Measurements from ENCODE around the gene OSM. TPM values are rescaled to one million over a fixed set of nuclear protein-coding genes. Genes with fewer than 3 reads are reported as not detected.

OSM gene
- polyA plus RNA-seq, 1 of the 3 experiments (the other 2 are of a cell fraction): not detected

DNA sequence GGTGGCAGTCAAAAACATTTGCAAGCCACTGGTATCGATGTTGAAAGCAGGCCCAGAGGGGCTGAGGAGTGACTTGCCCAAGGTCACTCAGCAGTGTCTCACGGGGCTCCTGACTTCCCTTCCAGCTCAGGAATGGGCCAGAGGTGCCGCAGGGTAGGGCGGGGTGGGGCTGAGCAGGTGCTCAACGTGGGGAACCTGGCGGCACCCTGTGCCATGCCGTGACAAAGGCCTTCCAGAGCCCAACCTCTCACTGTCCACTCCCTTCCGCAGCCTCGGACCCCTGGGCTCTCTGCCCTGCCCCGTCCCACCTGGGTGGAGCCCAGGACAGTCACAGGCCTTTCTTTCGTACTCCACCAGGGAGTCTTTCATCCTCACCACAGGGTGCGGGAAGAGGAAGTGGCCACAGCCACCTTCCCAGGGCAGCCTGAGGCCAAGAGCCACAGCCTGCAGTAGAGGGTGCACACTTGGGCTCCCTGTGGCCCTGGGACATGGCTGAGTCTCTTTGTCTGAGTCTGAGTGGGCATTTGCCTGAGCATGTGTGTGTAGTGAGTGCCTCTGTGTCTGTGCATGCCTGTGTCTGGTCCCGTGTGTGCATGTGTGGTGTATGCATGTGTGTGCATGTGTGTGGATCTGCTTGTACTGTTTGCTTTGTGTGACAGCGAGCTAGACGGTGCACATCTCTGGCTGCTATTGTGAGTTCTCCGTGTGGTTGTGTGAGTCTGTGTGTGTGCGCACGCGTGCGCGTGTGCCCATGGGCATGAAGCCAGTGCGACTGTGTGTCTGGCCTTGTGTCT is 14.0 kb downstream of the OSM start:
- Histone ChIP-seq H3K9me2 (no peaks in the 10 kb centered on the region), H3K9me3 (no peaks in the 10 kb centered on the region), H3F3A (replicated peaks; ENCODE audit: insufficient read depth) (peaks cover 14% of the 10 kb centered on the region), H3K36me3 (replicated peaks in 1 of 2; ENCODE audit: control insufficient read depth in 1 of 2, insufficient read depth in 2 of 2, low read length in 1 of 2) (no peaks in the 10 kb centered on the region), H3K27ac (ENCODE audit: low read depth in 2 of 2, low read length in 1 of 2) (peak overlapping the region; percentile 13 to 55), H3K79me2 (ENCODE audit: insufficient read depth) (no peaks in the 10 kb centered on the region), H3K4me3 (ENCODE audit: low read depth in 2 of 2, low read length in 1 of 2) (no peak overlapping the region), H2AFZ (ENCODE audit: low read depth) (no peak overlapping the region), H3K4me1 (ENCODE audit: control insufficient read depth in 1 of 2, insufficient read depth in 2 of 2, low read depth in 1 of 2, low read length in 1 of 2) (peaks cover 29 to 40% of the 10 kb centered on the region in 2 experiments), H3K9ac (no peak overlapping the region), H3K4me2 (no peak overlapping the region), H4K20me1 (ENCODE audit: insufficient read depth) (no peaks in the 10 kb centered on the region), H3K27me3 (ENCODE audit: insufficient read depth) (no peaks in the 10 kb centered on the region)
- DNase-seq: no peak
- 74% methylated on average over 16 of the region's 22 CpGs for WGBS (ENCODE audit: low lambda C conversion rate)
- POLR2A ChIA-PET: no interaction called here
- TF ChIP-seq, protein P1, sequence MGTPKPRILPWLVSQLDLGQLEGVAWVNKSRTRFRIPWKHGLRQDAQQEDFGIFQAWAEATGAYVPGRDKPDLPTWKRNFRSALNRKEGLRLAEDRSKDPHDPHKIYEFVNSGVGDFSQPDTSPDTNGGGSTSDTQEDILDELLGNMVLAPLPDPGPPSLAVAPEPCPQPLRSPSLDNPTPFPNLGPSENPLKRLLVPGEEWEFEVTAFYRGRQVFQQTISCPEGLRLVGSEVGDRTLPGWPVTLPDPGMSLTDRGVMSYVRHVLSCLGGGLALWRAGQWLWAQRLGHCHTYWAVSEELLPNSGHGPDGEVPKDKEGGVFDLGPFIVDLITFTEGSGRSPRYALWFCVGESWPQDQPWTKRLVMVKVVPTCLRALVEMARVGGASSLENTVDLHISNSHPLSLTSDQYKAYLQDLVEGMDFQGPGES (IDR thresholded peaks at IDR 0.05; ENCODE audit: low read depth, low read length): no peak
- TF ChIP-seq MEF2A (IDR thresholded peaks at IDR 0.05; ENCODE audit: borderline replicate concordance, low read depth) (no peak), EP300 (IDR thresholded peaks at IDR 0.05; ENCODE audit: borderline replicate concordance in 1 of 2, low read depth in 1 of 2, low read length in 1 of 2) (no peak), TCF12 (IDR thresholded peaks at IDR 0.05) (no peak), MAX (IDR thresholded peaks at IDR 0.05; ENCODE audit: low read depth) (no peak), RCOR1 (IDR thresholded peaks at IDR 0.05; ENCODE audit: low read length) (no peak), ELF1 (IDR thresholded peaks at IDR 0.05) (no peak), YY1 (IDR thresholded peaks at IDR 0.05; ENCODE audit: low read depth) (no peak), PBX3 (IDR thresholded peaks at IDR 0.05) (no peak), FOSL2 (IDR thresholded peaks at IDR 0.05; ENCODE audit: borderline replicate concordance, low read depth) (no peak), GATA2 (CRISPR knock-in tag; IDR thresholded peaks at IDR 0.05) (no peak), NFIC (IDR thresholded peaks at IDR 0.05; ENCODE audit: borderline replicate concordance) (no peak), POLR2AphosphoS5 (IDR thresholded peaks at IDR 0.05; ENCODE audit: low read depth, low read length) (no peak), RXRA (IDR thresholded peaks at IDR 0.05; ENCODE audit: borderline replicate concordance, low read depth) (no peak), GABPA (IDR thresholded peaks at IDR 0.05; ENCODE audit: low read depth) (no peak), EZH2phosphoT487 (IDR thresholded peaks at IDR 0.05; ENCODE audit: borderline replicate concordance, low read depth) (no peak), RFX5 (IDR thresholded peaks at IDR 0.05; ENCODE audit: low read length) (no peak)
- TF ChIP-seq, protein P2, sequence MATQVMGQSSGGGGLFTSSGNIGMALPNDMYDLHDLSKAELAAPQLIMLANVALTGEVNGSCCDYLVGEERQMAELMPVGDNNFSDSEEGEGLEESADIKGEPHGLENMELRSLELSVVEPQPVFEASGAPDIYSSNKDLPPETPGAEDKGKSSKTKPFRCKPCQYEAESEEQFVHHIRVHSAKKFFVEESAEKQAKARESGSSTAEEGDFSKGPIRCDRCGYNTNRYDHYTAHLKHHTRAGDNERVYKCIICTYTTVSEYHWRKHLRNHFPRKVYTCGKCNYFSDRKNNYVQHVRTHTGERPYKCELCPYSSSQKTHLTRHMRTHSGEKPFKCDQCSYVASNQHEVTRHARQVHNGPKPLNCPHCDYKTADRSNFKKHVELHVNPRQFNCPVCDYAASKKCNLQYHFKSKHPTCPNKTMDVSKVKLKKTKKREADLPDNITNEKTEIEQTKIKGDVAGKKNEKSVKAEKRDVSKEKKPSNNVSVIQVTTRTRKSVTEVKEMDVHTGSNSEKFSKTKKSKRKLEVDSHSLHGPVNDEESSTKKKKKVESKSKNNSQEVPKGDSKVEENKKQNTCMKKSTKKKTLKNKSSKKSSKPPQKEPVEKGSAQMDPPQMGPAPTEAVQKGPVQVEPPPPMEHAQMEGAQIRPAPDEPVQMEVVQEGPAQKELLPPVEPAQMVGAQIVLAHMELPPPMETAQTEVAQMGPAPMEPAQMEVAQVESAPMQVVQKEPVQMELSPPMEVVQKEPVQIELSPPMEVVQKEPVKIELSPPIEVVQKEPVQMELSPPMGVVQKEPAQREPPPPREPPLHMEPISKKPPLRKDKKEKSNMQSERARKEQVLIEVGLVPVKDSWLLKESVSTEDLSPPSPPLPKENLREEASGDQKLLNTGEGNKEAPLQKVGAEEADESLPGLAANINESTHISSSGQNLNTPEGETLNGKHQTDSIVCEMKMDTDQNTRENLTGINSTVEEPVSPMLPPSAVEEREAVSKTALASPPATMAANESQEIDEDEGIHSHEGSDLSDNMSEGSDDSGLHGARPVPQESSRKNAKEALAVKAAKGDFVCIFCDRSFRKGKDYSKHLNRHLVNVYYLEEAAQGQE (IDR thresholded peaks at IDR 0.05; ENCODE audit: low read depth, low read length): no peak
- TF ChIP-seq, protein P3, sequence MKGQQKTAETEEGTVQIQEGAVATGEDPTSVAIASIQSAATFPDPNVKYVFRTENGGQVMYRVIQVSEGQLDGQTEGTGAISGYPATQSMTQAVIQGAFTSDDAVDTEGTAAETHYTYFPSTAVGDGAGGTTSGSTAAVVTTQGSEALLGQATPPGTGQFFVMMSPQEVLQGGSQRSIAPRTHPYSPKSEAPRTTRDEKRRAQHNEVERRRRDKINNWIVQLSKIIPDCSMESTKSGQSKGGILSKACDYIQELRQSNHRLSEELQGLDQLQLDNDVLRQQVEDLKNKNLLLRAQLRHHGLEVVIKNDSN (IDR thresholded peaks at IDR 0.05; ENCODE audit: borderline replicate concordance, low read depth): no peak
- CTCF ChIA-PET: interaction anchor here (0.9 to 3.7 kb wide), 3 partner anchors 34 to 144 kb away, joined by 4 to 65 read pairs (median 5); no protein-coding TSS in a partner anchor

Measured in SK-N-SH (cell line).